OCI-LY1 (cell line): ENCODE results near the gene SOST.

Source experiments
- CTCF ChIP-seq: fragments of 200-600 bp; sonication (generic), shearing (Covaris generic); IDR thresholded peaks from 2 replicates; pipeline ENCODE4 v1.5.1; 2017; ENCODE audit warnings: mild to moderate bottlenecking, antibody characterized with exemption, low read length, moderate library complexity, mixed read lengths
- EZH2 ChIP-seq: fragments of 200-600 bp; sonication (generic), shearing (Covaris generic); IDR thresholded peaks from 2 replicates; pipeline ENCODE4 v1.8.0; 2017; ENCODE audit warnings: borderline replicate concordance, mixed run types, mild to moderate bottlenecking, antibody characterized with exemption, low read length, moderate library complexity, mixed read lengths

GRCh38 chr17:43769426-43769825, 10.8 kb upstream of the SOST start:
- TF ChIP-seq CTCF (no peak), EZH2 (no peak)
